IMR-90 (cell line): ENCODE data around the gene MOXD1. TPM values are rescaled to one million over a fixed set of nuclear protein-coding genes. Genes with fewer than 3 reads are reported as not detected.
A peak's percentile ranks its signal among the peaks of the same experiment; 100 is the strongest.
"Not testable (repeated sequence)": the region's sequence is repeated elsewhere in the genome, so short reads cannot be mapped to it uniquely, and the experiment has no call there.

ENCODE experiments used
- ATAC-seq: fragments of 200-7000 bp; cut with Tn5 transposase; 2 replicates; pipeline ENCODE4 v1.9.1; 2020; ENCODE audit warnings: low read depth, mild to moderate bottlenecking, moderate library complexity
- BruUV-seq: library from RNA; stranded (reverse); fragments of 400-500 nt; replicated peaks from 2 replicates; lab custom pipeline; 2021; lab: Mats Ljungman, UMichigan
- CTCF ChIA-PET: fragments of 300-600 bp; formaldehyde crosslinking; extraction: SDS; loops from one replicate; lab custom pipeline; 2021; ENCODE audit warnings: antibody characterized with exemption; lab: Yijun Ruan, JAX
- POLR2A ChIA-PET: fragments of 300-600 bp; sonication (Branson Sonifier 250); formaldehyde crosslinking; loops from one replicate; lab custom pipeline; 2022; ENCODE audit warnings: antibody characterized with exemption; ENCODE audit not compliant: unreplicated experiment; lab: Charles Lee
- DNase-seq: peaks from one replicate; pipeline ENCODE4 v3.0.0; 2013
- H2AFZ ChIP-seq: replicated peaks from 2 replicates; pipeline ENCODE3; 2013; ENCODE audit warnings: low read length, mild to moderate bottlenecking; ENCODE audit not compliant: poor library complexity
- H2AK5ac ChIP-seq: 2 replicates; pipeline ENCODE4 v1.6.1; 2013; ENCODE audit warnings: low read depth, low read length, inconsistent platforms
- H2AK9ac ChIP-seq: replicated peaks from 2 replicates; pipeline ENCODE3; 2013; ENCODE audit warnings: mild to moderate bottlenecking, low read depth, low read length, moderate library complexity; ENCODE audit not compliant: poor library complexity
- H2BK120ac ChIP-seq: 2 replicates; pipeline ENCODE4 v1.6.1; 2013; ENCODE audit warnings: low read depth, low read length, inconsistent platforms
- H2BK15ac ChIP-seq: 3 replicates; pipeline ENCODE4 v1.6.1; 2013; ENCODE audit warnings: low read depth, low read length, inconsistent platforms
- H2BK20ac ChIP-seq: 2 replicates; pipeline ENCODE4 v1.6.1; 2013; ENCODE audit warnings: low read depth, mild to moderate bottlenecking, inconsistent platforms, low read length, moderate library complexity
- H2BK5ac ChIP-seq: 2 replicates; pipeline ENCODE4 v1.6.1; 2013; ENCODE audit warnings: mild to moderate bottlenecking, low read depth, low read length, inconsistent platforms; ENCODE audit not compliant: poor library complexity, severe bottlenecking
- H3K14ac ChIP-seq: replicated peaks from 2 replicates; pipeline ENCODE4 v1.6.1; 2013; ENCODE audit warnings: low read depth, low read length, inconsistent platforms
- H3K18ac ChIP-seq: 2 replicates; pipeline ENCODE4 v1.6.1; 2013; ENCODE audit warnings: low read depth, low read length, control low read depth
- H3K23ac ChIP-seq: 2 replicates; pipeline ENCODE4 v1.6.1; 2013; ENCODE audit warnings: low read depth, low read length, inconsistent platforms
- H3K27ac ChIP-seq: 2 replicates; pipeline ENCODE4 v1.5.1; 2013; ENCODE audit warnings: mild to moderate bottlenecking, control low read depth, low read length; ENCODE audit not compliant: insufficient read depth
- H3K27me3 ChIP-seq: 2 replicates; pipeline ENCODE4 v1.6.1; 2013; ENCODE audit warnings: low read length; ENCODE audit not compliant: control insufficient read depth, insufficient read depth
- H3K36me3 ChIP-seq: 2 replicates; pipeline ENCODE4 v1.6.1; 2013; ENCODE audit warnings: low read length, mixed read lengths; ENCODE audit not compliant: control insufficient read depth, insufficient read depth
- H3K4ac ChIP-seq: 2 replicates; pipeline ENCODE4 v1.6.1; 2013; ENCODE audit warnings: low read depth, low read length, inconsistent platforms
- H3K4me1 ChIP-seq: 2 replicates; pipeline ENCODE4 v1.6.1; 2013; ENCODE audit warnings: low read length, mixed read lengths; ENCODE audit not compliant: control insufficient read depth, insufficient read depth
- H3K4me2 ChIP-seq: 2 replicates; pipeline ENCODE4 v1.6.1; 2013; ENCODE audit warnings: low read depth, mild to moderate bottlenecking, control low read depth, low read length, moderate library complexity
- H3K4me3 ChIP-seq: 2 replicates; pipeline ENCODE4 v1.5.1; 2013; ENCODE audit warnings: low read depth, mild to moderate bottlenecking, control low read depth, low read length, moderate library complexity; ENCODE audit not compliant: insufficient read depth
- H3K56ac ChIP-seq: 2 replicates; pipeline ENCODE4 v1.6.1; 2013; ENCODE audit warnings: low read length, inconsistent platforms; ENCODE audit not compliant: insufficient read depth; ENCODE audit errors: extremely low read depth
- H3K79me1 ChIP-seq, 2 experiments: 2 replicates each; pipeline ENCODE4 v1.6.1; 2013; ENCODE audit warnings: low read length in 2 of 2, inconsistent platforms in 1 of 2, low read depth in 1 of 2
- H3K9ac ChIP-seq: 2 replicates; pipeline ENCODE4 v1.6.1; 2013; ENCODE audit warnings: low read depth, low read length, control low read depth
- H3K9me1 ChIP-seq: 2 replicates; pipeline ENCODE4 v1.6.1; 2013; ENCODE audit warnings: low read length, inconsistent platforms; ENCODE audit not compliant: insufficient read depth
- H3K9me3 ChIP-seq: 2 replicates; pipeline ENCODE4 v1.6.1; 2013; ENCODE audit warnings: low read length; ENCODE audit not compliant: control insufficient read depth, insufficient read depth
- H4K20me1 ChIP-seq: 2 replicates; pipeline ENCODE4 v1.6.1; 2013; ENCODE audit warnings: low read length, inconsistent platforms; ENCODE audit not compliant: insufficient read depth
- H4K5ac ChIP-seq: 2 replicates; pipeline ENCODE4 v1.6.1; 2013; ENCODE audit warnings: mild to moderate bottlenecking, low read depth, low read length, control low read depth
- H4K8ac ChIP-seq, 2 experiments: 2 replicates each; pipeline ENCODE4 v1.6.1; 2013; ENCODE audit warnings: low read depth in 2 of 2, low read length in 2 of 2, control low read depth in 1 of 2, inconsistent platforms in 1 of 2
- H4K91ac ChIP-seq: 2 replicates; pipeline ENCODE4 v1.6.1; 2013; ENCODE audit warnings: low read depth, low read length, inconsistent platforms; ENCODE audit not compliant: insufficient read depth
- FOS ChIP-seq: fragments of 150-350 bp; IDR thresholded peaks from 2 replicates; pipeline ENCODE4 v1.6.1; 2016; ENCODE audit warnings: low read depth, low read length
- MAFK ChIP-seq: IDR thresholded peaks from 2 replicates; pipeline ENCODE4 v1.6.1; 2012; ENCODE audit warnings: low read depth, low read length, improper control_type of control experiment
- NFE2L2 ChIP-seq: fragments of 150-350 bp; IDR thresholded peaks from 2 replicates; pipeline ENCODE4 v1.6.1; 2016; ENCODE audit warnings: low read depth, mild to moderate bottlenecking, low read length
- WGBS, 2 experiments: methylation state at CpG; one replicate each; pipeline versions ENCODE4 v1.1.5 to v1.1.7; 2013; ENCODE audit warnings: missing lambda C conversion rate in 2 of 2; ENCODE audit not compliant: insufficient read length in 1 of 2; ENCODE audit errors: extremely low coverage in 2 of 2; 5-methylcytosine and 5-hydroxymethylcytosine counted together
- dilution Hi-C: fragments of 300-500 bp; cut with HindIII; formaldehyde crosslinking; loops from one replicate; pipeline ENCODE4 v1.14.3; 2018; ENCODE audit warnings: low sequenced_read_pairs; ENCODE audit not compliant: unreplicated experiment
- in situ Hi-C: fragments of 300-500 bp; cut with MboI; formaldehyde crosslinking; loops from 3 replicates; pipeline ENCODE4 v1.14.3; 2019; ENCODE audit warnings: low sequenced_read_pairs, inconsistent platforms, mixed read lengths
- intact Hi-C: fragments of 100-400 bp; cut with micrococcal nuclease; formaldehyde crosslinking; loops from 2 replicates; pipeline ENCODE4 v1.10.0; 2022
- polyA plus RNA-seq, 3 experiments: library from polyadenylated mRNA; depleted of rRNA; stranded (reverse); fragments of >200 nt; gene quantifications; 2 replicates each; pipeline ENCODE4 v1.2.3, GENCODE V29; 2012; ENCODE audit warnings: low replicate concordance in 1 of 3
- total RNA-seq: library from RNA; depleted of rRNA; stranded (reverse); fragments of >200 nt; gene quantifications from 2 replicates; pipeline ENCODE4 v1.2.3, GENCODE V29; 2012

MOXD1 gene
- total and polyA plus RNA-seq, 2 of the 4 experiments (the other 2 are of a cell fraction) = 10.0 to 19.4 TPM

DNA sequence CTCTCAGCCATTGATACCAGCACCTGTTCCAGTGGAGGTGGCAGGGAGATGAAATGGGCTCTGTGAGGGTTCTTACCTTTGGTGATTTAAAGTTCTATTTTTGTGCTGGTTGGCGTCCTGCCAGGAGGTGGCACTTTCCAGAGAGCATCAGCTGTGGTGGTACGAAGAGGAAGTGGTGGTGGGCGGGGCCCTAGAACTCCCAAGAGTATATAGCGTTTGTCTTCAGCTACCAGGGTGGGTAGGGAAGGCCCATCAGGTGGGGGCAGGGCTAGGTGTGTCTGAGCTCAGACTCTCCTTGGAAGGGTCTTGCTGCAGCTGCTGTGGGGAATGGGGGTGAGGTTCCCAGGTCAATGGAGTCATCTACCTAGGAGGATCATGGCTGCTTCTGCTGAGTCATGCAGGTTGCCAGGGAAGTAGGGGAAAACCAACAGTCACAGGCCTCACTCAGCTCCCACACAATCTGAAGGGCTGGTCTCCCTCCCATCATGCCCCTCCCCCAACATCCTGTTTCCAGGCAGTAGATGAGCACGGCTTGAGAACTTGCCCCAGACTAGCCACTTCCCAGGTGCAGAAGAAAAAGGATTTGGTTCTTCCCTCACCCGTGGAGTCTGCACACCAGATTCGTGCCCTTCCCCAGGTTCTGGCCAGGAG, 46.6 kb downstream of the MOXD1 start:
- no peaks in the 10 kb centered on the region for H3K79me1 ChIP-seq
- no peak overlapping the region for H3K56ac ChIP-seq
- WGBS, 2 experiments = 100% methylated on average over 3 of the region's 7 CpGs; no CpG with 5 or more reads in 1 of the 2 experiments
- no peak overlapping the region for H3K9ac ChIP-seq
- no peak overlapping the region for H3K4me3 ChIP-seq
- ChIA-PET CTCF (no interaction called here), POLR2A (no interaction called here)
- no peak overlapping the region for H3K27ac ChIP-seq
- no peak overlapping the region for H3K18ac ChIP-seq
- dilution Hi-C loops (no loop called here), intact Hi-C loops (loop anchor here (5.0 kb wide), 1 partner anchor 32 kb away; no protein-coding TSS in a partner anchor), in situ Hi-C loops (no loop called here)
- no peaks in the 10 kb centered on the region for H3K9me1 ChIP-seq
- peak overlapping the region; percentile 84 for H2AK9ac ChIP-seq
- H3K4ac ChIP-seq = peak overlapping the region; percentile 51; the same call in 1 of the 2 replicates
- H3K23ac ChIP-seq = no peak overlapping the region
- H3K4me1 ChIP-seq = no peaks in the 10 kb centered on the region; the same call in 1 of the 2 replicates
- H2AK5ac ChIP-seq = no peak overlapping the region; the same call in 1 of the 2 replicates
- no peak overlapping the region for H2BK5ac ChIP-seq
- no peak overlapping the region for H4K5ac ChIP-seq
- H2BK15ac ChIP-seq = 0 out of 3 replicates have a peak overlapping the region, but pooled peaks have one; percentile 78
- TF ChIP-seq MAFK (no peak), NFE2L2 (peak; percentile 66), FOS (no peak)
- no peak for DNase-seq
- no peaks in the 10 kb centered on the region for H4K20me1 ChIP-seq
- peak overlapping the region; percentile 9; the same call in 1 of the 2 replicates for H3K14ac ChIP-seq
- H2BK20ac ChIP-seq = peak overlapping the region; percentile 58; the same call in 1 of the 2 replicates
- no peak overlapping the region for H4K91ac ChIP-seq
- H4K8ac ChIP-seq = no peak overlapping the region; a peak in 1 of 4 replicates
- H2AFZ ChIP-seq = no peak overlapping the region
- peak overlapping the region; percentile 46 for H2BK120ac ChIP-seq
- H3K36me3 ChIP-seq = peaks cover 3% of the 10 kb centered on the region; the same call in 1 of the 2 replicates
- no TSS peak for BruUV-seq
- ATAC-seq = no peak
- H3K4me2 ChIP-seq = no peak overlapping the region
- H3K27me3 ChIP-seq = no peaks in the 10 kb centered on the region
- no peaks in the 10 kb centered on the region for H3K9me3 ChIP-seq

DNA sequence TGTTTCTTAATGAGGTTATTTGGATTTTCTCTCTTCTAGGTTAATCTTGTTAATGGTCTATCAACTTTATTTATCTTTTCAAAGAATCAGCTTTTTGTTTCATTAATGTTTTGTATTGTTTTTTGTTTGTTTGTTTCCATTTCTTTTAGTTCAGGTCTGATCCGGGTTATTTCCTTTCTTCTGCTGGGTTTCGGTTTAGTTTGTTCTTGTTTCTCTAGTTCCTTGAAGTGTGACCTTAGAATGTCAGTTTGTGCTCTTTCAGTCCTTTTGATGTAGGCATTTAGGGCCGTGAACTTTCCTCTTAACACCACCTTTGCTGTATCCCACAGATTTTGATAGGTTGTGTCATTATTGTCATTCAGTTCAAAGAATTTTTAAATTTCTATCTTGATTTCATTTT, 49.3 kb downstream of the MOXD1 start:
- BruUV-seq, CTCF ChIA-PET: not testable (repeated sequence)

More for the DNA sequence above, 49.3 kb downstream of the MOXD1 start:
- H2BK120ac ChIP-seq, H2AFZ ChIP-seq, H3K27me3 ChIP-seq, H3K18ac ChIP-seq, intact Hi-C loops, DNase-seq, H2BK15ac ChIP-seq, H3K4me3 ChIP-seq, H3K9ac ChIP-seq, H3K79me1 ChIP-seq, H3K23ac ChIP-seq, POLR2A ChIA-PET, H2BK5ac ChIP-seq, dilution Hi-C loops, H4K91ac ChIP-seq, in situ Hi-C loops, H3K36me3 ChIP-seq, H2BK20ac ChIP-seq, H3K9me1 ChIP-seq, H3K14ac ChIP-seq, H3K27ac ChIP-seq, H3K9me3 ChIP-seq, H4K20me1 ChIP-seq, H2AK9ac ChIP-seq, H3K4me1 ChIP-seq, H2AK5ac ChIP-seq, H3K4me2 ChIP-seq, H4K8ac ChIP-seq, H4K5ac ChIP-seq, ATAC-seq, H3K4ac ChIP-seq, H3K56ac ChIP-seq: not testable (repeated sequence)
- no CpG with 5 or more reads among the region's 3 CpGs for WGBS, 2 experiments
